Gastroesophageal sphincter (tissue), 3 donors: Measurements from ENCODE around the gene ZCCHC7.

Experiments used
- EP300 ChIP-seq: sonication (generic); formaldehyde crosslinking; IDR thresholded peaks from one replicate; pipeline ENCODE4 v1.6.1; 2017; ENCODE audit warnings: antibody characterized with exemption, mild to moderate bottlenecking
- POLR2A ChIP-seq, 2 donors: fragments of 450-650 bp; IDR thresholded peaks; one replicate each; pipeline ENCODE4 v1.6.1; 2017; ENCODE audit warnings: antibody characterized with exemption in 2 of 2, mild to moderate bottlenecking in 2 of 2, moderate library complexity in 1 of 2
- POLR2AphosphoS5 ChIP-seq: sonication (generic); formaldehyde crosslinking; IDR thresholded peaks from one replicate; pipeline ENCODE4 v1.6.1; 2017; ENCODE audit warnings: antibody characterized with exemption
- TF ChIP-seq, protein P1 (sequence below), 4 experiments: fragments of 200-600 bp in 2 of 4; fragments of 450-650 bp in 2 of 4; sonication (generic) in 1 of 4; IDR thresholded peaks; one replicate each; pipeline ENCODE4 v1.5.1; 2017 to 2019; ENCODE audit warnings: antibody characterized with exemption in 4 of 4, mild to moderate bottlenecking in 2 of 4, moderate library complexity in 2 of 4

- TF ChIP-seq POLR2AphosphoS5 (no peak), POLR2A (IDR thresholded peaks at IDR 0.05) (no peak), EP300 (no peak)
- TF ChIP-seq, protein P1, sequence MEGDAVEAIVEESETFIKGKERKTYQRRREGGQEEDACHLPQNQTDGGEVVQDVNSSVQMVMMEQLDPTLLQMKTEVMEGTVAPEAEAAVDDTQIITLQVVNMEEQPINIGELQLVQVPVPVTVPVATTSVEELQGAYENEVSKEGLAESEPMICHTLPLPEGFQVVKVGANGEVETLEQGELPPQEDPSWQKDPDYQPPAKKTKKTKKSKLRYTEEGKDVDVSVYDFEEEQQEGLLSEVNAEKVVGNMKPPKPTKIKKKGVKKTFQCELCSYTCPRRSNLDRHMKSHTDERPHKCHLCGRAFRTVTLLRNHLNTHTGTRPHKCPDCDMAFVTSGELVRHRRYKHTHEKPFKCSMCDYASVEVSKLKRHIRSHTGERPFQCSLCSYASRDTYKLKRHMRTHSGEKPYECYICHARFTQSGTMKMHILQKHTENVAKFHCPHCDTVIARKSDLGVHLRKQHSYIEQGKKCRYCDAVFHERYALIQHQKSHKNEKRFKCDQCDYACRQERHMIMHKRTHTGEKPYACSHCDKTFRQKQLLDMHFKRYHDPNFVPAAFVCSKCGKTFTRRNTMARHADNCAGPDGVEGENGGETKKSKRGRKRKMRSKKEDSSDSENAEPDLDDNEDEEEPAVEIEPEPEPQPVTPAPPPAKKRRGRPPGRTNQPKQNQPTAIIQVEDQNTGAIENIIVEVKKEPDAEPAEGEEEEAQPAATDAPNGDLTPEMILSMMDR (IDR thresholded peaks at IDR 0.05) = no peak
Measured at GRCh38 chr9:37220971-37221370, 100.6 kb downstream of the ZCCHC7 start.
